Measurements from ENCODE around the gene DTD1. TPM values are rescaled to one million over a fixed set of nuclear protein-coding genes. Genes with fewer than 3 reads are reported as not detected.

Gene DTD1
- total RNA-seq, 2 donors from 2014 or later: 8.9 to 16.1 TPM

- no peak for DNase-seq
- no peak for ATAC-seq
- Histone ChIP-seq H3K27ac (no peak overlapping the region), H3K4me1 (peaks cover 6% of the 10 kb centered on the region), H3K27me3 (no peaks in the 10 kb centered on the region), H3K9me3 (no peaks in the 10 kb centered on the region), H3K4me3 (no peak overlapping the region), H3K36me3 (replicated peaks in 1 of 2; ENCODE audit: insufficient read depth in 1 of 2, low read depth in 2 of 2) (no peaks in the 10 kb centered on the region)
- intact Hi-C loops (cut with DNase I): no loop called here
- TF ChIP-seq CTCF (IDR thresholded peaks at IDR 0.05) (no peak), POLR2A (IDR thresholded peaks at IDR 0.05) (no peak)
- WGBS, 2 donors: 76 to 81% methylated on average over 5 of the region's 5 CpGs
Measured at GRCh38 chr20:18728870-18729224, 141.0 kb downstream of the DTD1 start.

GRCh38 chr20:18729231-18729825, 141.5 kb downstream of the DTD1 start:
- DNase-seq (no peak), ATAC-seq (no peak)
- no peaks in the 10 kb centered on the region for H3K9me3 ChIP-seq
- H3K4me3 ChIP-seq: no peak overlapping the region
- WGBS, 2 donors: 85 to 86% methylated on average over 6 of the region's 6 CpGs
- peaks cover 6% of the 10 kb centered on the region for H3K4me1 ChIP-seq
- intact Hi-C loops (cut with DNase I): no loop called here
- no peaks in the 10 kb centered on the region for H3K36me3 ChIP-seq (replicated peaks in 1 of 2; ENCODE audit: insufficient read depth in 1 of 2, low read depth in 2 of 2)
- no peak for TF ChIP-seq POLR2A (IDR thresholded peaks at IDR 0.05)
- TF ChIP-seq CTCF (IDR thresholded peaks at IDR 0.05): no peak
- H3K27ac ChIP-seq: no peak overlapping the region
- no peaks in the 10 kb centered on the region for H3K27me3 ChIP-seq

- Histone ChIP-seq H3K4me3 (no peak overlapping the region), H3K4me1 (peaks cover under 1% of the 10 kb centered on the region), H3K9me3 (no peaks in the 10 kb centered on the region), H3K27ac (no peak overlapping the region), H3K27me3 (no peaks in the 10 kb centered on the region), H3K36me3 (replicated peaks in 1 of 2; ENCODE audit: insufficient read depth in 1 of 2, low read depth in 2 of 2) (no peaks in the 10 kb centered on the region)
- DNase-seq: no peak
- TF ChIP-seq POLR2A (IDR thresholded peaks at IDR 0.05) (no peak), CTCF (IDR thresholded peaks at IDR 0.05) (no peak)
- intact Hi-C loops (cut with DNase I): no loop called here
- ATAC-seq: no peak
- WGBS, 2 donors: 94 to 97% methylated on average over 1 of the region's 1 CpG
Measured at GRCh38 chr20:18731940-18732339, 144.1 kb downstream of the DTD1 start.

- H3K36me3 ChIP-seq (replicated peaks in 1 of 2; ENCODE audit: insufficient read depth in 1 of 2, low read depth in 2 of 2): no peaks in the 10 kb centered on the region
- no peaks in the 10 kb centered on the region for H3K4me1 ChIP-seq
- ATAC-seq (no peak), DNase-seq (no peak)
- intact Hi-C loops (cut with DNase I): no loop called here
- WGBS, 2 donors: 91 to 93% methylated on average over 6 of the region's 6 CpGs
- H3K27ac ChIP-seq: no peak overlapping the region
- no peaks in the 10 kb centered on the region for H3K9me3 ChIP-seq
- H3K27me3 ChIP-seq: no peaks in the 10 kb centered on the region
- H3K4me3 ChIP-seq: no peak overlapping the region
- no peak for TF ChIP-seq POLR2A (IDR thresholded peaks at IDR 0.05)
- TF ChIP-seq CTCF (IDR thresholded peaks at IDR 0.05): no peak
Measured at GRCh38 chr20:18734525-18735189, 146.8 kb downstream of the DTD1 start.

- no peak for ATAC-seq
- Histone ChIP-seq H3K9me3 (no peaks in the 10 kb centered on the region), H3K4me3 (no peak overlapping the region), H3K36me3 (replicated peaks in 1 of 2; ENCODE audit: insufficient read depth in 1 of 2, low read depth in 2 of 2) (no peaks in the 10 kb centered on the region), H3K4me1 (no peaks in the 10 kb centered on the region), H3K27me3 (no peaks in the 10 kb centered on the region), H3K27ac (no peak overlapping the region)
- TF ChIP-seq CTCF (IDR thresholded peaks at IDR 0.05): no peak
- TF ChIP-seq POLR2A (IDR thresholded peaks at IDR 0.05): no peak
- intact Hi-C loops (cut with DNase I): no loop called here
- no peak for DNase-seq
- WGBS, 2 donors: 91 to 96% methylated on average over 4 of the region's 4 CpGs
Measured at GRCh38 chr20:18737140-18737539, 149.3 kb downstream of the DTD1 start.
